HL-60/S4 (cell line): ENCODE results near the gene HOXC11.

Experiments used
- in situ Hi-C: fragments of 300-500 bp; cut with MboI; formaldehyde crosslinking; loops from 2 replicates; pipeline ENCODE4 v1.14.3; 2022; ENCODE audit warnings: low sequenced_read_pairs

Gene HOXC11

DNA sequence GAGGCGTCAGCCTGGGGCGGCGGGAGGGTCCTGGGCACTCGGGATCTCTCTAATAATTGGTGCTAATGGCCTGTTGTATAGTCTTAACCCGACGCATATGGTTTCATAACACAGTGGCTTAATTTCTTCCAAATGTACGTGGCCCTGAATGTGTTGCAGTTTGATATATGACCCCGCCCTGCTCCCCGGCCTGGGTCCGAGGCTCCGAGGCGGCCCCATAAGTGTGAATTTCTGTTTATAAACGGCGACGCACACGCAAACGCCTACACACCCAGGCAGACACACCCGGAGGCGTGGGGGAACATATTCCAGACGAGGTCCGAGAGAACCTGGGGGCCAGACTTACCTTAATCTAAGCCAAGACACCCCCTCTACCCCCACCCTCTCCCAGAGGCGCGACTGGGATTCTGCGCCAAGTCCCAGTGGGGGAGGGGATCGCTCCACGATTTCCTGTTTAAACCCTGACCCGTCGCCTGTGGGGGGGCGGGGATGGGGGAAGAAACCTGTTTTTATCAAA lies 45.6 kb downstream of the HOXC11 start:
- in situ Hi-C loops = no loop called here

- in situ Hi-C loops = no loop called here
Observed at GRCh38 chr12:54019091-54019811, 46.3 kb downstream of the HOXC11 start.

GRCh38 chr12:54019924-54020590 lies 47.1 kb downstream of the HOXC11 start:
- in situ Hi-C loops = loop anchor here (10.0 kb wide), 1 partner anchor 175 kb away; no protein-coding TSS in a partner anchor

- in situ Hi-C loops = loop anchor here (10.0 kb wide), 1 partner anchor 174 kb away; no protein-coding TSS in a partner anchor
Observed at GRCh38 chr12:54020591-54021405, 47.9 kb downstream of the HOXC11 start.

- in situ Hi-C loops = loop anchor here (10.0 kb wide), 1 partner anchor 173 kb away; no protein-coding TSS in a partner anchor
Observed at GRCh38 chr12:54021432-54022013, 48.6 kb downstream of the HOXC11 start.

GRCh38 chr12:54022960-54023884 lies 50.3 kb downstream of the HOXC11 start:
- in situ Hi-C loops = loop anchor here (10.0 kb wide), 1 partner anchor 172 kb away; no protein-coding TSS in a partner anchor

DNA sequence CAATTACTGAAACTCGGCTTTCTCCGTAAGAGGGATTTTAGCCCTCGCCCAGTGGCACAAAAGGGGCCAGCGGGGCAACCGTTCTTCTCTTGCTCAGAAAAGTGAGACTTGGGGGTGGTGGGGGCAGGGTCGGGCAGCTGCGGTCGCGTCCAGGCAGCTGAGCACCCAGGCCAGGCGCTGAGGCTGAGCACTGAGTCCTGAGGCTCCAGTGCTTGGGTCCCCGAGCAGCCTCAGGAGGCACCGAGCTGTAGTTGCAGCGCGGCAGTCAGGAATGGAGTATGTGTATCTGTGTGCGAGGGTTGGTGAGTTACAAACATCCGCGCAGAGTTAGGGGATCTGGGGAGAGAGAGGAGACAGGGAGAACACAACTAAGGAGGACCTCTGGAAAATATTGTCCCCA lies 51.2 kb downstream of the HOXC11 start:
- in situ Hi-C loops = loop anchor here (10.0 kb wide), 1 partner anchor 171 kb away; no protein-coding TSS in a partner anchor

DNA sequence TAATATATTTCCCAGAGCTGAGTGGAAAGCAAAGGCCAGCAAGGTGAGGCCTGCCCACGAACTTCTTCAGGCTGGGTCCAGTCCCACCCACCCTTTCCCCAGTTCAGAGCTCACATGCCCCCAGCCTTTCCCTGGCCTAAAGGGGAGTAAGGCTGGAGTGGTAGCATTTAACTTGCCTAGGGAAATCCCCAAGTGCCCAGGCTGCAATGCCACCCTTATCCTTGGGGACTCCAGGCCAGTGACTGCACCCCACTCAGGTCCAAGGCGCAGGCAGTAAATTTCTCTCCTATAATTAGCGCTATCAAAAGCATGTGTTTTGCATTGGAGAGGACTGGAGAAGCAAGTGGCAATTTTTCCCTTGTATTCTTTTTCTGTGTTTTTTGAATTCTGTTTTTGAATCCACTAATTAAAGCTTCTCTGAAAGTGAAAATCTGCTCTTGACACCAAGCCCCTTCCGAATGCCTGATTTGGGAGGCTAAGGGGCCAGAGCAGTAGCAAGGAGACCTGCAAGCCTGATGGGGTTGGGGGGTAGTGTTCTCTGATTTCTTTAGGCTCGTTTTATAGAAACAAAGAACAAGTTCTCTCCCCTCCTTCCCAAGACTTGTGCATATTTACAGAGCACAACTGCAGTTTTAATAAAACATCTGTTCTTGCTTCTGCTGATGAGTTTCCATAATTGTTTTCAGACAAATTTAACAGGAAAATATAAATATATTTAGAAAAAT lies 51.8 kb downstream of the HOXC11 start:
- in situ Hi-C loops = loop anchor here (10.0 kb wide), 1 partner anchor 170 kb away; no protein-coding TSS in a partner anchor

DNA sequence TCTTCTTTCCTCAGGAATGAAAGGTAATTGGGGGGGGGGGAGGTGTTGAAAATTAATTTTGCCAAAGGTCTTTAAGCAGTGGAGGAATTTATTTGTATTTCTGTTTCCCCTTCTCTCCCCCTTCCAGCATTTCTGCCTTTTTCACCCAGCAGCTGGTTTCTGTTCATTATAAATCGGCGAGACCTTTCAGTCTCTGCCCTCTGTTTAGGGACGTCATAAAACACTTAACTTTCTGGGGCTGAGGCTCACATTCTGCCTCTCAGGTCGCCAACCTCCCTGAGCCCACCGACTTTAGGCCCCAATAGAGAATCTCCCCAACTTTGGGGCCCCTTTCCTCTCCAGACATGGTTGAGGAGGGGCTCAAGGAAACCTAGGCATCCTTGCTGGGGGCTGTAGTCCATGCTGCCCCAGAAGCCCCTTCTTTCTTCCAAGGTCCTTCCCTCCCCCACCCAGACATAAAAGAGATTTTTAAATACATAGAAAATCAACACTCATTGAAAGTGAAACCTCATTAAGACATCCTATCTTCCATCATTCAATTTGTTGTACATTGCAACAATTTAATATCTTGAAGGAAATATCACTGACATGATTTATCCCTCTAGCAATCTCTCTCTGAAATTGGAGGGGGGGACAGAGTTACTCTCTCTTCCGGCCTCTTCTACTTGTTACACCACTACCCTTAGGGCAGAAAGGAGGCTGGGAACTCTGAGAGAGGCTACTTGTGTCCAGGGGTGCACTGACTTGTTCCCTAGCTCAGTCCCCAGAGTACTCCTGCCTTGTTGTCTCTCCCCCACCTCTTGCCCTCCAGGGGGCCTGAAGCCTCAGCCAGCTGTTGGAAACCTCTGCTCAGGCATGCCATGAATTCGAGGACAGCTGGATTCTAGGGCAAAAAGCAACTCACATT lies 52.8 kb downstream of the HOXC11 start:
- in situ Hi-C loops = loop anchor here (10.0 kb wide), 1 partner anchor 169 kb away; no protein-coding TSS in a partner anchor

- in situ Hi-C loops = loop anchor here (10.0 kb wide), 1 partner anchor 168 kb away; no protein-coding TSS in a partner anchor
Observed at GRCh38 chr12:54026640-54027441, 53.9 kb downstream of the HOXC11 start.
